Endodermal cell (in vitro differentiated cells): ENCODE measurements around the gene PPEF1. TPM values are rescaled to one million over a fixed set of nuclear protein-coding genes. Genes with fewer than 3 reads are reported as not detected.
A peak's percentile ranks its signal among the peaks of the same experiment; 100 is the strongest.

ENCODE experiments used
- DNase-seq: peaks from one replicate; pipeline ENCODE4 v3.0.0-alpha.2; 2017
- H3K27ac ChIP-seq: 2 replicates; pipeline ENCODE4 v1.5.1; 2013; ENCODE audit warnings: mild to moderate bottlenecking, low read depth, low read length, moderate library complexity
- H3K27me3 ChIP-seq: 2 replicates; pipeline ENCODE4 v1.6.1; 2013; ENCODE audit warnings: mild to moderate bottlenecking, low read length, moderate library complexity; ENCODE audit not compliant: insufficient read depth, control insufficient read depth, poor library complexity, severe bottlenecking
- H3K36me3 ChIP-seq: 2 replicates; pipeline ENCODE4 v1.7.0; 2013; ENCODE audit warnings: mild to moderate bottlenecking, low read length, moderate library complexity; ENCODE audit not compliant: control insufficient read depth, insufficient read depth
- H3K4me1 ChIP-seq: one replicate; pipeline ENCODE4 v1.7.0; 2013; ENCODE audit warnings: low read length; ENCODE audit not compliant: control insufficient read depth, insufficient read depth
- H3K4me3 ChIP-seq: 2 replicates; pipeline ENCODE4 v1.5.1; 2013; ENCODE audit warnings: mild to moderate bottlenecking, low read length, moderate library complexity
- H3K9ac ChIP-seq: 2 replicates; pipeline ENCODE4 v1.6.1; 2013; ENCODE audit warnings: mild to moderate bottlenecking, low read length, moderate library complexity; ENCODE audit not compliant: poor library complexity, severe bottlenecking; ENCODE audit errors: extremely low read depth
- H3K9me3 ChIP-seq: 2 replicates; pipeline ENCODE4 v1.6.1; 2013; ENCODE audit warnings: mild to moderate bottlenecking, low read length, moderate library complexity; ENCODE audit not compliant: control insufficient read depth
- H3K27ac Mint-ChIP-seq: 2 replicates; pipeline ENCODE4 v1.8.0; 2020; ENCODE audit warnings: mixed read lengths
- H3K27me3 Mint-ChIP-seq: 2 replicates; pipeline ENCODE4 v1.8.0; 2021; ENCODE audit warnings: mild to moderate bottlenecking, mixed read lengths; ENCODE audit not compliant: insufficient read depth
- H3K36me3 Mint-ChIP-seq: 2 replicates; pipeline ENCODE4 v1.8.0; 2020; ENCODE audit warnings: low read depth, mixed read lengths
- H3K4me1 Mint-ChIP-seq: 2 replicates; pipeline ENCODE4 v1.8.0; 2020; ENCODE audit warnings: mixed read lengths
- H3K4me3 Mint-ChIP-seq: 2 replicates; pipeline ENCODE4 v1.8.0; 2020; ENCODE audit warnings: mild to moderate bottlenecking, moderate library complexity, mixed read lengths
- H3K9me3 Mint-ChIP-seq: 2 replicates; pipeline ENCODE4 v1.8.0; 2020; ENCODE audit warnings: mild to moderate bottlenecking, mixed read lengths
- CTCF ChIP-seq: fragments of 200-600 bp; sonication (generic); conservative IDR thresholded peaks from 2 replicates; pipeline ENCODE4 v1.5.0; 2021; ENCODE audit warnings: antibody characterized with exemption, mild to moderate bottlenecking
- whole genome bisulfite sequencing, 2 experiments: methylation state at CpG; one replicate each; pipeline versions ENCODE4 v1.1.5 to v1.1.7; 2013; ENCODE audit warnings: missing lambda C conversion rate in 2 of 2, mixed read lengths in 1 of 2; ENCODE audit not compliant: insufficient coverage in 1 of 2, insufficient read length in 1 of 2; 5-methylcytosine and 5-hydroxymethylcytosine counted together
- total RNA-seq, 2 donors: library from RNA; stranded (reverse); fragmentation: NEBNext Ultra II Directional in 1 of 2; extraction: Animal tissue kit (Norgen Biotek cat#: 25700) in 1 of 2; gene quantifications; 2 replicates in 1 of 2; 3 replicates in 1 of 2; pipeline ENCODE4 v1.2.1, GENCODE V29; 2021

PPEF1 gene
- total RNA-seq, 2 donors from 2014 or later: 0.81 to 4.4 TPM

- no peaks in the 10 kb centered on the region for H3K4me1 ChIP-seq
- no peak overlapping the region for H3K27ac ChIP-seq
- no peak for TF ChIP-seq CTCF
- Mint-ChIP-seq H3K9me3 (peaks cover 60% of the 10 kb centered on the region), H3K27me3 (no peaks in the 10 kb centered on the region), H3K4me3 (no peak overlapping the region), H3K36me3 (no peaks in the 10 kb centered on the region), H3K27ac (no peak overlapping the region), H3K4me1 (no peaks in the 10 kb centered on the region)
- H3K36me3 ChIP-seq: no peaks in the 10 kb centered on the region
- H3K9me3 ChIP-seq: peaks cover 4% of the 10 kb centered on the region
- no peaks in the 10 kb centered on the region for H3K27me3 ChIP-seq
- WGBS, 2 experiments: 100% methylated on average over 1 of the region's 2 CpGs; no CpG with 5 or more reads in 1 of the 2 experiments
- H3K4me3 ChIP-seq: no peak overlapping the region
- no peak overlapping the region for H3K9ac ChIP-seq
- no peak for DNase-seq
Measured at GRCh38 chrX:18748499-18748898, 41.1 kb downstream of the PPEF1 start.

- peaks cover 62% of the 10 kb centered on the region for H3K9me3 Mint-ChIP-seq
- no peak overlapping the region for H3K4me3 Mint-ChIP-seq
- Histone ChIP-seq H3K4me1 (peaks cover 2% of the 10 kb centered on the region), H3K9ac (no peak overlapping the region), H3K27me3 (no peaks in the 10 kb centered on the region), H3K27ac (no peak overlapping the region), H3K4me3 (no peak overlapping the region), H3K9me3 (peaks cover 4% of the 10 kb centered on the region), H3K36me3 (no peaks in the 10 kb centered on the region)
- 81 to 100% methylated on average over 2 of the region's 2 CpGs for WGBS, 2 experiments
- H3K27me3 Mint-ChIP-seq: no peaks in the 10 kb centered on the region
- DNase-seq: no peak
- TF ChIP-seq CTCF: no peak
- peaks cover 18% of the 10 kb centered on the region for H3K4me1 Mint-ChIP-seq
- H3K27ac Mint-ChIP-seq: peak overlapping the region; percentile 80
- no peaks in the 10 kb centered on the region for H3K36me3 Mint-ChIP-seq
Measured at GRCh38 chrX:18753631-18754030, 46.2 kb downstream of the PPEF1 start.

GRCh38 chrX:18755651-18756050 lies 48.2 kb downstream of the PPEF1 start:
- Mint-ChIP-seq H3K27ac (no peak overlapping the region), H3K4me3 (no peak overlapping the region), H3K4me1 (peaks cover 18% of the 10 kb centered on the region), H3K27me3 (no peaks in the 10 kb centered on the region), H3K36me3 (no peaks in the 10 kb centered on the region), H3K9me3 (peaks cover 59% of the 10 kb centered on the region)
- H3K36me3 ChIP-seq: no peaks in the 10 kb centered on the region
- no peak overlapping the region for H3K27ac ChIP-seq
- H3K27me3 ChIP-seq: no peaks in the 10 kb centered on the region
- H3K4me1 ChIP-seq: peaks cover 4% of the 10 kb centered on the region
- 100% methylated on average over 1 to 3 of the region's 4 CpGs for WGBS, 2 experiments
- no peak for DNase-seq
- no peak overlapping the region for H3K9ac ChIP-seq
- H3K4me3 ChIP-seq: no peak overlapping the region
- TF ChIP-seq CTCF: no peak
- H3K9me3 ChIP-seq: peaks cover 4% of the 10 kb centered on the region
